ENCODE data around the gene PPFIBP2.

PPFIBP2 gene

DNA sequence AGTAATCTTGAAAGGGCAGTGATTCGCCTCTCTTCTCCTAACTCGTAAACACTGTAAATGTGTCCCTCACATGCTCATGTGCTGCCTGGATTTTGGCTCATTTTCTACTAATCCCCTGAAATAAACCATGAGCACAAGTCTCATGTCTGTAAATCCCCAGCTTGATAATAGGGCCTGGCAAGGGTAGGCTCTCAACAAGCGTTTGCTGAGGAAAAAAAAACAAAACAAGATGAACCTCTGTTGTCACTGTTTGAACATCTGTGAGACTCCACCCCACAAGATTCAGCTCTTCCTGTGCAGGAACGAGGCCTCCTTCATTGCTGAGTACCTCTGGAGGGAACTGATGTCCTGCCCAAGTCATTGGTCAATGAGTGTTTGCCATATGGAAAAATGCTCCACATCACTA is 164.0 kb downstream of the PPFIBP2 start:
- Histone ChIP-seq H3K27ac (ENCODE audit: low read depth, low read length, severe bottlenecking) (peak overlapping the region; percentile 82), H3K4me3 (ENCODE audit: extremely low read depth, insufficient read depth, low read length, poor library complexity, severe bottlenecking) (no peak overlapping the region), H3K36me3 (ENCODE audit: control insufficient read depth, insufficient read depth, low read length) (no peaks in the 10 kb centered on the region), H3K9me3 (ENCODE audit: control insufficient read depth, low read length) (no peaks in the 10 kb centered on the region), H3K4me1 (ENCODE audit: control insufficient read depth, insufficient read depth, low read length, poor library complexity, severe bottlenecking) (peaks cover 13% of the 10 kb centered on the region)
- 43 to 76% methylated on average over 3 to 4 of the region's 4 CpGs for WGBS, 2 experiments (ENCODE audit: insufficient coverage in 2 of 2)

DNA sequence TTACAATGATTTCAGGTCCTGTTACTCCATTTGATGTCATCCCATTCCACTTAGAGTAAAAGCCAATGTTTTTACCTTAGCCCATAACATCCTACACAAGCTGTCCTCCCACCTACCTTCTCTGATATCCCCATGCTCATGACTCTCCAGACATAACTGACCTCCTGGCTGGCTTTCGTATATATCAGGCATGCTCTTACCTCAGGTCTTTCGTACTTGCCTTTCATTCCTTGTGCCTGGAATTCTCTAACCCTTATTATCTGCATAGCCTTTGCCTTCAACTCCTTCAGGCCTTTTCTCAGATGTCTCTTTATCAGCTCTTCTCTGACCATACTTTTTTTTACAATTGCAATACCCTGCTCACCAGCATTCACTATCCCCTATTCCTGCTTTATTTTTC is 169.8 kb downstream of the PPFIBP2 start:
- Histone ChIP-seq H3K27ac (ENCODE audit: low read depth, low read length, severe bottlenecking) (no peak overlapping the region), H3K36me3 (ENCODE audit: control insufficient read depth, insufficient read depth, low read length) (no peaks in the 10 kb centered on the region), H3K4me3 (ENCODE audit: extremely low read depth, insufficient read depth, low read length, poor library complexity, severe bottlenecking) (no peak overlapping the region), H3K4me1 (ENCODE audit: control insufficient read depth, insufficient read depth, low read length, poor library complexity, severe bottlenecking) (no peaks in the 10 kb centered on the region), H3K9me3 (ENCODE audit: control insufficient read depth, low read length) (no peaks in the 10 kb centered on the region)
- 72 to 94% methylated on average over 2 of the region's 2 CpGs for WGBS, 2 experiments (ENCODE audit: insufficient coverage in 2 of 2)

DNA sequence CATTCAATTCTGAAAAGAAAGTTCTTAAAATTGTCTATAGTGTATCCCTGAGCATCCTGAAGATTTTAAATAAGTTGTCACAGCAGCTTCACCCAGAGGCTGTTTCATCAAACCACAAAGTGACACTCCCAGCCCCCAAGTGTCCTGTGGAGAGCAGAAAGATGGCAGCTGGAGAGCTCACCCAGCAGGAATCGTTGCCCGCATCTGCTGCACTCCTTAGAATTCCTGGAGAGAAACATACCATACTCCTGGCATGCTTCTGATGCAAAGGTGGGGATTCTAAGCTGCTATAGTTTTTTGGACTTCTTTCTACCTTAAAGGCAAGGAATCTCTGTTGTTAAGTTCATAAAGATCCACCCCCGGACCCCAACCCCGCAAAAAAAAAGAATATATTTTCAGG is 173.0 kb downstream of the PPFIBP2 start:
- Histone ChIP-seq H3K9me3 (ENCODE audit: control insufficient read depth, low read length) (no peaks in the 10 kb centered on the region), H3K4me3 (ENCODE audit: extremely low read depth, insufficient read depth, low read length, poor library complexity, severe bottlenecking) (no peak overlapping the region), H3K27ac (ENCODE audit: low read depth, low read length, severe bottlenecking) (no peak overlapping the region), H3K4me1 (ENCODE audit: control insufficient read depth, insufficient read depth, low read length, poor library complexity, severe bottlenecking) (no peaks in the 10 kb centered on the region), H3K36me3 (ENCODE audit: control insufficient read depth, insufficient read depth, low read length) (no peaks in the 10 kb centered on the region)
- WGBS, 2 experiments (ENCODE audit: insufficient coverage in 2 of 2), result 53% methylated on average over 2 of the region's 4 CpGs; no CpG with 5 or more reads in 1 of the 2 experiments

DNA sequence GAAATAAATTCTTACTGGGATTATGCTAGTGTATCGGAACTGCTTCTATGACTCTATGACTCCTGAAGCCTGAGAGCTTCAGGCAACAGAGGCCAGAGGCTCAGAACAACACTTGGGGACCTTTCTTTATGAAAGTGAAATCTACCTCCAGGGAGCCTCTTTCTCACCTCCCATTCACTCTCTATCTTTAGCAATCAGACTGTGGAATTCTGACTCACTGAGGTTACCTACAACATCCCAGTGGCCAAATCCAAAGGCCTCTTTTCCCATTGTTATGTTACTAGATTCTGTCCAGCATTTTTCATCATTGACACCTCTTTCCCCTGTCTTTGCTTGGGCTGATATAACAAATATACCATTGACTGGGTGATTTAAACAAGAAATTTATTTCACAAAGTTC is 173.6 kb downstream of the PPFIBP2 start:
- 100% methylated on average over 1 of the region's 1 CpG for WGBS, 2 experiments (ENCODE audit: insufficient coverage in 2 of 2)
- H3K9me3 ChIP-seq (ENCODE audit: control insufficient read depth, low read length), result no peaks in the 10 kb centered on the region
- no peaks in the 10 kb centered on the region for H3K4me1 ChIP-seq (ENCODE audit: control insufficient read depth, insufficient read depth, low read length, poor library complexity, severe bottlenecking)
- H3K36me3 ChIP-seq (ENCODE audit: control insufficient read depth, insufficient read depth, low read length), result no peaks in the 10 kb centered on the region
- no peak overlapping the region for H3K27ac ChIP-seq (ENCODE audit: low read depth, low read length, severe bottlenecking)
- H3K4me3 ChIP-seq (ENCODE audit: extremely low read depth, insufficient read depth, low read length, poor library complexity, severe bottlenecking), result no peak overlapping the region

DNA sequence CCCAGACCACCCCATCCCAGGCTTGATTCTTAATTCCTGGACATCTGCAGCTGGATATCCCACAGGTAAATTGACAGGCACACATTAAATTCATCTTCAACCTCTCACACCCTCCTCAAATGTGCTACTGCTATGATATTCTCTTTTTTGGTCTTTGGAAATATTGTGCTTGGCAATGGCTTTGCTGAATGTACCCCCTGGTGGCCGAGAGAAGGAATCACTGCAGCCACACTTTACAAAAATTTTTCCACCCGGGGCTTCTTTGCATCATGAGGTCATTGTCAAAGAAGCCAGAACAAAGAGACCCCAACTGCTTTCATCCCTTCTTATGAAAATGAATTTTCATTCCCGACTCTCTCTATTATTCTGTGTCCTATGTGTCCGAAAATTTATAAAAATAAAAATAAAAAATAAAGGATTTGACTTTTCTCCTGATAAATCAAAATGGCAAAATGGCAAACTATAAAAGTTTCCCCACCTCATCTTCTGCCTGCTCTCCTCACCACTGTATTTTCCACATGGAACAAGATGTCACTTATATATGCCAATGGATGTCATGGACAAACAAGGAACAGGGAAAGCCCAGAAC is 174.5 kb downstream of the PPFIBP2 start:
- Histone ChIP-seq H3K9me3 (ENCODE audit: control insufficient read depth, low read length) (no peaks in the 10 kb centered on the region), H3K4me1 (ENCODE audit: control insufficient read depth, insufficient read depth, low read length, poor library complexity, severe bottlenecking) (no peaks in the 10 kb centered on the region), H3K36me3 (ENCODE audit: control insufficient read depth, insufficient read depth, low read length) (no peaks in the 10 kb centered on the region), H3K27ac (ENCODE audit: low read depth, low read length, severe bottlenecking) (no peak overlapping the region), H3K4me3 (ENCODE audit: extremely low read depth, insufficient read depth, low read length, poor library complexity, severe bottlenecking) (no peak overlapping the region)
- no CpG with 5 or more reads among the region's 4 CpGs for WGBS, 2 experiments (ENCODE audit: insufficient coverage in 2 of 2)

DNA sequence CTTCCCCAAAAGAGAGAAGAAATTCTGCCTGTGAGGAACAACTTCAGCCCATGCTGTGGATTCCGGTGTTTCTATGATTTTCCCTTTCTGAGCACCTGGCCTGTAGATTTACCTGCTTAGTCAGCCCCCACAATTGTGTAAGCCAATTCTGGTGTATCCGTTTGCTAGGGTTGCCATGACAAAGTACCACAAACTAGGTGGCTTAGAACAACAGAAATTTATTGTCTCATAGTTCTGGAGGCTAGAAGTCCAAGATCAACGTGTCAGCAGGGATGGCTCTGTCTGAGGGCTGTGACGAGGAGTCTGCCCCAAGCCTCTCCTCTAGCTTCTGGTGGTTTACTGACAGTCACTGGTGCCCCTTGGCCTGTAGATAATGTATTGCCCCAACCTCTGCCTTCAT is 175.4 kb downstream of the PPFIBP2 start:
- H3K4me3 ChIP-seq (ENCODE audit: extremely low read depth, insufficient read depth, low read length, poor library complexity, severe bottlenecking), result no peak overlapping the region
- H3K27ac ChIP-seq (ENCODE audit: low read depth, low read length, severe bottlenecking), result no peak overlapping the region
- H3K9me3 ChIP-seq (ENCODE audit: control insufficient read depth, low read length), result no peaks in the 10 kb centered on the region
- H3K4me1 ChIP-seq (ENCODE audit: control insufficient read depth, insufficient read depth, low read length, poor library complexity, severe bottlenecking), result no peaks in the 10 kb centered on the region
- H3K36me3 ChIP-seq (ENCODE audit: control insufficient read depth, insufficient read depth, low read length), result no peaks in the 10 kb centered on the region
- 67 to 74% methylated on average over 3 to 4 of the region's 4 CpGs for WGBS, 2 experiments (ENCODE audit: insufficient coverage in 2 of 2)

DNA sequence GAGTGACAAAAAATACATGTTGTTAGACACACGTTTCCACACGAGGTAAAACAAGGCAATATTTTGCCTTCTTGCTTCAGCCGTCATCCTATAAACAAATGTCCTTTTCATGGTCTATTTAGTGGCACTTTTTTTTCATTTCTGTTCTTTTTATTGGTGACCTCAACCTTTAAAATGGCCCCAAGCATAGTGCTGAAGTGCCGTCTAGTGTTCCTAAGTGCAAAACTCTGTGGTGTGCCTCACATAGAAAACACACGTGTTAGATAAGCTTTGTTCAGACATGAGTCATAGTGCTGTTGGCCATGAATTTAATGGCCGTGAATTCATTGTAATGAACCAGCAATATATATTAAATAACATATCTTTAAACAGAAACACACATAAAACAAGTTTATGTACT is 176.8 kb downstream of the PPFIBP2 start:
- Histone ChIP-seq H3K4me1 (ENCODE audit: control insufficient read depth, insufficient read depth, low read length, poor library complexity, severe bottlenecking) (no peaks in the 10 kb centered on the region), H3K36me3 (ENCODE audit: control insufficient read depth, insufficient read depth, low read length) (no peaks in the 10 kb centered on the region), H3K4me3 (ENCODE audit: extremely low read depth, insufficient read depth, low read length, poor library complexity, severe bottlenecking) (no peak overlapping the region), H3K27ac (ENCODE audit: low read depth, low read length, severe bottlenecking) (no peak overlapping the region), H3K9me3 (ENCODE audit: control insufficient read depth, low read length) (no peaks in the 10 kb centered on the region)
- 86 to 93% methylated on average over 2 to 4 of the region's 6 CpGs for whole genome bisulfite sequencing, 2 experiments (ENCODE audit: insufficient coverage in 2 of 2)

DNA sequence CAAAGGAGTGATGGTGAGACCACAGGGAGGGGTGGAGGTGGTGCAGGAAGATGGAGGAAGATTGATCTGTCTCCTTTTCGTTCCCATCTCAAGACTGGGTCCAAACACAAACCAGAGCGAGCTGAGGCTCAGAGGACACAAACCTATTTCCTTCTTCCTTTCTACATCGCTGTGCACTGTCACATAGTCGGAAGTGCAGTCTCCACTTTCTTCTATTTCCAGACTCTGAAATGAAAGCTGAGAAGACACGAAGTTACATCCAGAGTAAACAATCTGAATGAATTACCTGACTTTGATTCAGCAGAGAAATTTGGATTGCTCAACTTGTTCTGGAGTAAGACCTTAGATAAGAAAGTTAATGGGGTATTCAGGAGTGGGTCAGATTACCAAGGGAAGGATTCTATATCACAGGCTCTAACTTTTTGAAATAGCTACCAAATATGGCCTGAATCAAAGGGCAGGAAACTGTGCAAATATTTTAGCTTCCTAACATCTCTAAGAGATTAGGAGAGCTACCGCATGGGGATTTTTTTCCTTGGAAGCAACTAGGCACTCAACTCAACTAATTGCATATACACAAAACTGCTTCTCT is 178.1 kb downstream of the PPFIBP2 start:
- WGBS, 2 experiments (ENCODE audit: insufficient coverage in 2 of 2), result 93 to 100% methylated on average over 3 to 5 of the region's 6 CpGs
- Histone ChIP-seq H3K4me1 (ENCODE audit: control insufficient read depth, insufficient read depth, low read length, poor library complexity, severe bottlenecking) (no peaks in the 10 kb centered on the region), H3K36me3 (ENCODE audit: control insufficient read depth, insufficient read depth, low read length) (no peaks in the 10 kb centered on the region), H3K27ac (ENCODE audit: low read depth, low read length, severe bottlenecking) (no peak overlapping the region), H3K9me3 (ENCODE audit: control insufficient read depth, low read length) (no peaks in the 10 kb centered on the region), H3K4me3 (ENCODE audit: extremely low read depth, insufficient read depth, low read length, poor library complexity, severe bottlenecking) (no peak overlapping the region)

DNA sequence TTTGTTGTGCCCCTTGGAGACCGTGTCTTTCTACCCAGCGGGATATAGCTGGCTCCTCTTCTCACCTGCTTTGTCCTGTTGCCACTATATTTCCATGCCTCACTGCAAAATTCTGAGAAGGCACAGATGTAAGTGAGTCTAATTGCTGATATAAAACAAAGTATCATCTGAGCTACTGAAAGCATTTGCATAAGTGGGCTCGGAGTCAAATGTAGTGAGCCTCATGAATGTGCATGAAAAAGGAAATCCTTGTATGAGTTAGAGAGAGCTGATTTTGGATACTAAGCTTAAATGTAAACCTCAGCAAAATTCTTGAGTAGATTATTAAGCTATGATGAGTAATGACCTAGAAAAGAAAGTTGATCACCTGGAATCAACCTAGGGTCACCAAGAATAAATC is 178.6 kb downstream of the PPFIBP2 start:
- 92 to 100% methylated on average over 1 to 3 of the region's 3 CpGs for WGBS, 2 experiments (ENCODE audit: insufficient coverage in 2 of 2)
- Histone ChIP-seq H3K9me3 (ENCODE audit: control insufficient read depth, low read length) (no peaks in the 10 kb centered on the region), H3K27ac (ENCODE audit: low read depth, low read length, severe bottlenecking) (no peak overlapping the region), H3K4me1 (ENCODE audit: control insufficient read depth, insufficient read depth, low read length, poor library complexity, severe bottlenecking) (no peaks in the 10 kb centered on the region), H3K36me3 (ENCODE audit: control insufficient read depth, insufficient read depth, low read length) (no peaks in the 10 kb centered on the region), H3K4me3 (ENCODE audit: extremely low read depth, insufficient read depth, low read length, poor library complexity, severe bottlenecking) (no peak overlapping the region)

DNA sequence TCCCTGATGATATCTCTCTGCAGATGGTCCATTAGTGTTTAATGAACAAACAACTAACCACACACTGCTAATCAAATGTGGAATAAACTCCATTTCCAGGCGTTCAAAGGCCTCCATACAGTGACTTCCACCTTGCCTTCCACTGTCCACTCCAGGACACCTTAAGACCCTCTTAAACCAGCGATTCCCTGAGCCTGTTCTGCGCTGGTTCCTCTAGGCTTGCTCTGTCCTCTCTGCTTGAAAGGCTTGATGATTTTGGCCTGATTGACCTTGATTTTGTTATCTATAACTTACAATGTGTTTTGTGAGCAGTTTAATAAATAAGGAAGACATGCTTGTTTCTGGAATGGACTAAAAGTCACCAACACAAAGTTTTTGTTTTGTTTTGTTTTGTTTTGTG is 180.4 kb downstream of the PPFIBP2 start:
- Histone ChIP-seq H3K4me3 (ENCODE audit: extremely low read depth, insufficient read depth, low read length, poor library complexity, severe bottlenecking) (no peak overlapping the region), H3K9me3 (ENCODE audit: control insufficient read depth, low read length) (no peaks in the 10 kb centered on the region), H3K36me3 (ENCODE audit: control insufficient read depth, insufficient read depth, low read length) (no peaks in the 10 kb centered on the region), H3K4me1 (ENCODE audit: control insufficient read depth, insufficient read depth, low read length, poor library complexity, severe bottlenecking) (no peaks in the 10 kb centered on the region), H3K27ac (ENCODE audit: low read depth, low read length, severe bottlenecking) (no peak overlapping the region)
- 64% methylated on average over 1 of the region's 3 CpGs; no CpG with 5 or more reads in 1 of the 2 experiments for WGBS, 2 experiments (ENCODE audit: insufficient coverage in 2 of 2)

DNA sequence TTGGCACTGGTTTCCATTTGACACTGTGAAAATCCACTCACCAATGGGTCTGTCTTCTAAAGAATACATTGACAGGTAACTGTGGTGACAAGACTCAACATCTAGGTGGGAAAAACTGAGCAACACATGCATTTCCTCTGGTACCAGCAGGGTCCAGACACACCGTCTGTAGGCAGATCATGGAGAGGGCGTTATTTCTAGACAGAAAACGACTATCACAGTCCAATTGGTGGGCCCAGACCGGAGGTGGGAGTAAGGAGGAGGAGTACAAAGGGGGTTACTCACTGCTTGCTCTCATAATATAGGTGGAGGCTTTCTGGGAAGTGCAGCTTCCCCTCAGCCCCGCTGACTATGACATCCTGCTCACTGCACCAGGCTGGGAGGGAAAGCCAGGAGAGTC is 182.6 kb downstream of the PPFIBP2 start:
- no peaks in the 10 kb centered on the region for H3K36me3 ChIP-seq (ENCODE audit: control insufficient read depth, insufficient read depth, low read length)
- WGBS, 2 experiments (ENCODE audit: insufficient coverage in 2 of 2), result 83 to 93% methylated on average over 4 of the region's 5 CpGs

More for the DNA sequence above, 182.6 kb downstream of the PPFIBP2 start:
- Histone ChIP-seq H3K4me1 (ENCODE audit: control insufficient read depth, insufficient read depth, low read length, poor library complexity, severe bottlenecking) (no peaks in the 10 kb centered on the region), H3K27ac (ENCODE audit: low read depth, low read length, severe bottlenecking) (no peak overlapping the region), H3K9me3 (ENCODE audit: control insufficient read depth, low read length) (no peaks in the 10 kb centered on the region), H3K4me3 (ENCODE audit: extremely low read depth, insufficient read depth, low read length, poor library complexity, severe bottlenecking) (no peak overlapping the region)

Measured in mesodermal cell (in vitro differentiated cells).